Measurements from ENCODE around the gene UGT2B28.
"Not testable (repeated sequence)": the region's sequence is repeated elsewhere in the genome, so short reads cannot be mapped to it uniquely, and the experiment has no call there.

DNA sequence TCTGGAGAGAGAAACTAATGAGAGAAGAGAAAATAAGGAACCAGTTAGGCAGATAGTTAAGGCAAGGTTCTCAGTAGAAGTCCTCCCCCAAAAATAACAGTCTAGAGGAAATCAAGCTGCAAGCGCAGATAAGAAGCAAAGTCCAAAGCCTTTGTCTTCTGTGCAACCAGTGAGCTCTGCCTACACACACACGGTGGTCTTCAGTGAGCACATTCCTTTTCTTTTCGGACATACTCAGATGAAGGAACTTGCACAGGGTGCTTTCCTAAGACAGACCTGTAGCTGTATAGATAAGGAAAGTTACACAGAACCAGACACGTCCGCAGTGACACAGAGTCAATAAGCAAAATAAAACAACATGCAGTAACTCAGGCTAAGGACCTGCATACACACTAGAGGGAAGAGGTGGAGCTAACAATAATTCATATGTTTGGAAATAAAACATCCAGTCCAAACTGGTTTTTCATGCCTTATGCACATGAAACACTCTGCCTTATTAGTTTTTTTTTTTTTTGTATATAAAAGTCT is 29.3 kb downstream of the UGT2B28 start:
- TF ChIP-seq, protein P1, sequence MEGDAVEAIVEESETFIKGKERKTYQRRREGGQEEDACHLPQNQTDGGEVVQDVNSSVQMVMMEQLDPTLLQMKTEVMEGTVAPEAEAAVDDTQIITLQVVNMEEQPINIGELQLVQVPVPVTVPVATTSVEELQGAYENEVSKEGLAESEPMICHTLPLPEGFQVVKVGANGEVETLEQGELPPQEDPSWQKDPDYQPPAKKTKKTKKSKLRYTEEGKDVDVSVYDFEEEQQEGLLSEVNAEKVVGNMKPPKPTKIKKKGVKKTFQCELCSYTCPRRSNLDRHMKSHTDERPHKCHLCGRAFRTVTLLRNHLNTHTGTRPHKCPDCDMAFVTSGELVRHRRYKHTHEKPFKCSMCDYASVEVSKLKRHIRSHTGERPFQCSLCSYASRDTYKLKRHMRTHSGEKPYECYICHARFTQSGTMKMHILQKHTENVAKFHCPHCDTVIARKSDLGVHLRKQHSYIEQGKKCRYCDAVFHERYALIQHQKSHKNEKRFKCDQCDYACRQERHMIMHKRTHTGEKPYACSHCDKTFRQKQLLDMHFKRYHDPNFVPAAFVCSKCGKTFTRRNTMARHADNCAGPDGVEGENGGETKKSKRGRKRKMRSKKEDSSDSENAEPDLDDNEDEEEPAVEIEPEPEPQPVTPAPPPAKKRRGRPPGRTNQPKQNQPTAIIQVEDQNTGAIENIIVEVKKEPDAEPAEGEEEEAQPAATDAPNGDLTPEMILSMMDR (IDR thresholded peaks at IDR 0.05 in 4 of 5, conservative IDR thresholded peaks at IDR 0.05 in 1 of 5): not testable (repeated sequence)
- not testable (repeated sequence) for TF ChIP-seq POLR2A (IDR thresholded peaks at IDR 0.05)

All from gastrocnemius medialis (tissue), 4 donors.